Gastrocnemius medialis (tissue), 4 donors: ENCODE results near the gene H2AZ2.

ENCODE experiments used
- POLR2A ChIP-seq, 2 donors: fragments of 450-650 bp; IDR thresholded peaks; one replicate each; pipeline ENCODE4 v1.6.1; 2017; ENCODE audit warnings: antibody characterized with exemption in 2 of 2, mild to moderate bottlenecking in 2 of 2, moderate library complexity in 2 of 2
- TF ChIP-seq, protein P1 (sequence below), 5 experiments: fragments of 450-650 bp in 3 of 5; fragments of 200-600 bp in 2 of 5; sonication (generic) in 2 of 5; IDR thresholded peaks in 4 of 5; conservative IDR thresholded peaks in 1 of 5; 1 replicate in 4 of 5; 2 replicates in 1 of 5; pipeline ENCODE4 v1.5.1; 2016 to 2019; ENCODE audit warnings: antibody characterized with exemption in 5 of 5, mild to moderate bottlenecking in 3 of 5, moderate library complexity in 3 of 5

DNA sequence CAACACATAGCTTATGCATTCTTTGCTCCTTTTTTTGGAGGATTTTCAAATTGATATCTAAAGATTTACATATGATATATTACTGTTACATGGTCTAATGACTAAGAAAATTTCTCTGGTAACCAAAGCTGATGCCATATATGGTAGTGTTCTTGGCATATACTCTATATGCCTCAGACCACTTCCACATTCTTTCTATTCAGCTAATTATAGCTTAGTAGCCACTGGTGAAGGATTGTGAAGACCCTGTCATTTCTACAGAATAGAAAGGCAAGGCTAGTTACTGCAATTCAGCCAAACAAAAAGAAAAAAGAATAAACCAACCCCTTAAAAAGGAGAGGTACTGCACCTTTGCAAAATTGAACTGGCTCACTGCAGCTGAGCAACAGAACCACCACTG lies 33.7 kb upstream of the H2AZ2 start:
- no peak for TF ChIP-seq POLR2A (IDR thresholded peaks at IDR 0.05)
- TF ChIP-seq, protein P1, sequence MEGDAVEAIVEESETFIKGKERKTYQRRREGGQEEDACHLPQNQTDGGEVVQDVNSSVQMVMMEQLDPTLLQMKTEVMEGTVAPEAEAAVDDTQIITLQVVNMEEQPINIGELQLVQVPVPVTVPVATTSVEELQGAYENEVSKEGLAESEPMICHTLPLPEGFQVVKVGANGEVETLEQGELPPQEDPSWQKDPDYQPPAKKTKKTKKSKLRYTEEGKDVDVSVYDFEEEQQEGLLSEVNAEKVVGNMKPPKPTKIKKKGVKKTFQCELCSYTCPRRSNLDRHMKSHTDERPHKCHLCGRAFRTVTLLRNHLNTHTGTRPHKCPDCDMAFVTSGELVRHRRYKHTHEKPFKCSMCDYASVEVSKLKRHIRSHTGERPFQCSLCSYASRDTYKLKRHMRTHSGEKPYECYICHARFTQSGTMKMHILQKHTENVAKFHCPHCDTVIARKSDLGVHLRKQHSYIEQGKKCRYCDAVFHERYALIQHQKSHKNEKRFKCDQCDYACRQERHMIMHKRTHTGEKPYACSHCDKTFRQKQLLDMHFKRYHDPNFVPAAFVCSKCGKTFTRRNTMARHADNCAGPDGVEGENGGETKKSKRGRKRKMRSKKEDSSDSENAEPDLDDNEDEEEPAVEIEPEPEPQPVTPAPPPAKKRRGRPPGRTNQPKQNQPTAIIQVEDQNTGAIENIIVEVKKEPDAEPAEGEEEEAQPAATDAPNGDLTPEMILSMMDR (IDR thresholded peaks at IDR 0.05 in 4 of 5, conservative IDR thresholded peaks at IDR 0.05 in 1 of 5), result no peak
